Measurements from ENCODE around the gene SNURF. TPM values are rescaled to one million over a fixed set of nuclear protein-coding genes. Genes with fewer than 3 reads are reported as not detected.
"Not testable (repeated sequence)": the region's sequence is repeated elsewhere in the genome, so short reads cannot be mapped to it uniquely, and the experiment has no call there.

SNURF gene
- total RNA-seq, 1 donor from 2014 or later = 2.8 TPM

GRCh38 chr15:24966364-24967103 lies 11.7 kb downstream of the SNURF start:
- no peak for DNase-seq (ENCODE audit: extremely low read depth, low read depth, low spot score)

- DNase-seq (ENCODE audit: extremely low read depth, low read depth, low spot score) = no peak
Measured at GRCh38 chr15:24971052-24971451, 16.3 kb downstream of the SNURF start.

GRCh38 chr15:24971772-24972171 lies 17.0 kb downstream of the SNURF start:
- DNase-seq (ENCODE audit: extremely low read depth, low read depth, low spot score) = no peak

- DNase-seq (ENCODE audit: extremely low read depth, low read depth, low spot score) = not testable (repeated sequence)
Measured at GRCh38 chr15:24972707-24973106, 17.9 kb downstream of the SNURF start.

- no peak for DNase-seq (ENCODE audit: extremely low read depth, low read depth, low spot score)
Measured at GRCh38 chr15:24976932-24977331, 22.1 kb downstream of the SNURF start.

GRCh38 chr15:24977686-24978085 lies 22.9 kb downstream of the SNURF start:
- DNase-seq (ENCODE audit: extremely low read depth, low read depth, low spot score) = no peak

GRCh38 chr15:24985224-24985623 lies 30.4 kb downstream of the SNURF start:
- DNase-seq (ENCODE audit: extremely low read depth, low read depth, low spot score) = no peak

- DNase-seq (ENCODE audit: extremely low read depth, low read depth, low spot score) = no peak
Measured at GRCh38 chr15:24986653-24987052, 31.9 kb downstream of the SNURF start.

Other genes with a start within 250 kb of the SNURF start
- 81.0 and 86.8 TPM in 2 replicates for gene SNRPN, start within 50 bp of the SNURF start, total RNA-seq